Dermis blood vessel endothelial cell (primary cell): Measurements from ENCODE around the gene HS6ST2. TPM values are rescaled to one million over a fixed set of nuclear protein-coding genes. Genes with fewer than 3 reads are reported as not detected.
A peak's percentile ranks its signal among the peaks of the same experiment; 100 is the strongest.

Experiments
- DNase-seq: peaks from one replicate; pipeline ENCODE4 v3.0.0; 2010
- total RNA-seq: library from RNA; depleted of rRNA; stranded (reverse); fragments of >200 nt; gene quantifications from 2 replicates; pipeline ENCODE4 v1.2.3, GENCODE V29; 2014

Gene HS6ST2
- total RNA-seq, 1 donor from 2014 or later: under 0.01 TPM

DNA sequence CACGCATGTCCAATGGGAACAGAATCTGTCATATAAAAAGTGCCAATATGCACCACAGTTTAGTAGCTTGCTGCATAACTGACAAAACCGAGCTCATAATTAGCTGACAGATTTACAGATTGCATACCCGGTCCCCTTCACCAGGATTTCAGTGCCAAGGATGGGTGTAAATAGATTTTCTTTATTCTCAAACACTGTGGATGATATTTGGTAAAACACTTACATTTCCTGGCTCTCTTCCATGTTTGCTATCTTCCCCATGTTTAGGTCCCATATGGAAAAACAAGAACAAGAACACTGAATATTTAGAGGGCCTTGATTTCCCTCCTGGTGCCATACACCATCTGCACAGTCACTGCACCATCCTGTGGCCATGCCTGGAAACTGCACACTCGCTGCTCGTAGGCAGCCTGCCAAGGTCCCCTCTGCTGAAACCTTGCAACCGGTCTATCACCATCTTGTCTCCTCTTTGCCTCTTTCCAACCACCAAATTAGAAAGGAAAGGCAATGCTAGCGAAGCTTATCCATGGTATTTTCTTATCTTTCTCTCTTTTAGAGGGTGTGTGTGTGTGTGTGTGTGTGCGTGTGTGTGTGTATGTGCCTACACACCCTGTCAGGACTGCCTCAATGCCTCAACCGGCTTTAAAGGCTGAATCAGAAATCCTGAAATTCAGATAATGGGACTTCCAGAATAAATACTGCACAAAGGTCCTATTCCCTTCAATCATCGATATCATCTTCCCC is 345.4 kb downstream of the HS6ST2 start:
- peak; percentile 56 for DNase-seq

DNA sequence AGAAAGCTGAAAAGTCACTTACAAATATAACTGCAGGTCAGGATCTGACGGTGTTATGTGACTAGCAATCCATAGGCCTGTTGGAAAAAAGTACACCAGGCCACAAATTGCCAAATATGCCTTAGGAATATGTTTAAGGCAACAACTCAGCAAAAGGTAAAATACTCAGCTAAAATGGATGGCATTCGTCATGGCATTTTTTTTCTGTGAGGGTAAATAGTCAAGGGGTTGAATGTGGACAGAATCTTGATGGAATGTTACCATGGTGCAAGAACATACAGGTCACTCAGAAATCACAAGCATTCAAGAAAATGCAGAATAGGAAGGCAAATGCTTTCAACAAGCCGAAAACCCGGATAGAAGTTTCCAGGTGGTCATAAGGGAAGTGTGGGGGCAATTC is 347.9 kb downstream of the HS6ST2 start:
- DNase-seq: no peak

- no peak for DNase-seq
Measured at GRCh38 chrX:132609362-132609848, 349.0 kb downstream of the HS6ST2 start.

GRCh38 chrX:132603700-132604286 is 354.6 kb downstream of the HS6ST2 start:
- no peak for DNase-seq

DNA sequence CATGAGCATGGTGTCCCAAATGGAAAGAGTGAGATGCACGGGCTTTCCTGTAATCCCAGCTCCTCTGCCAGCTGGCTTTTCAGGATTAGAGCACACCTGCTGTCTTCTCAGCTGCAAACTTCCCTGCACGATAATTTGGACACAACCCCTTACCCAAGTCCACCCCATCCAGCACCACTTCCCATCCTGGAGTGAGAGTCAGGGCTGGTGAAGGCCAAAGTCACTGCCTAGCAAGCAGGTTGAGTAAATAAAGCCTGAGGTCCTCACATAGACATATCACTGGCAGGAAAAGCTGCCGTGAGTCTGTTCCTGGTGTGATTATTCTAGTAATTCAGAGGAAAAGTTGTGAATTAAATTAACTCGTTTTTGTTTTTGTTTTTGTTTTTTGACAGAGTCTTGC is 355.7 kb downstream of the HS6ST2 start:
- DNase-seq: no peak

- DNase-seq: no peak
Measured at GRCh38 chrX:132594999-132595398, 363.4 kb downstream of the HS6ST2 start.

DNA sequence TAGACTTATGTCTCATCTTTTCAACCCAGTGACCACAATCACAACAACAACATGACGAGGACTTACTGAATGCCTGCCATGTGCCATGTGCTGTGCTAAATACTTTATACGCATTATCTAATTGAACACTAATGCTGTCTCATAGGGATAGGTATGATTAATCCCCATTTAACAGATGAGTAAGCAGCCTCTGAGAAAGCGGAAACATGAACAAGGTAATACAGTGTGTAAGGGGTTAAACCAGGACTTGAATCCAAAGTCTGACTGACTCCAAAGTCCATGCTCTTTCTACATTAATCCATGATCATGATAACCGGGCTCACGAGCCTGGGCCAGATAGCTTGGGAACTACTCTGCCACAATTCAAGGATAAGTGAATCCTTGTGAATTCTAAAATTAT is 364.3 kb downstream of the HS6ST2 start:
- no peak for DNase-seq

DNA sequence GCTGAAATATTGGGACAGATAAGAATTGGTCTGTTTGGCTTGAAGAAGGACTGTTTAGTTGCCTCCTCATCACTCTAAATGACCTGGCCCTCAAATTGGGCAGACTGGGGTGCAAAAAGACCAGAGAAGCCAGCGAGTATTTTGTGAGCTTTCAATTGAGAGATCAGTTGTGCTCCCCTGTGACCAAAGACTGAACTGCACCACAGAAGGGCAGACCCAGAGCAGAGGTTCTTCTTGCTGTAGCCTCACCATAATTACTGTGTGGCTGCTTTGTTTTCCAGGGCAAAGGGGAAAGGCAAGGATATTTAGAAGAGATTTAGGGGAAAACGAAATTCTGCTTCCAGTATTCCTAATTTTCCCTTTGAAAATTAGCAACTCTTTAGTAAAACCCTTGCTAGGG is 365.5 kb downstream of the HS6ST2 start:
- peak; percentile 32 for DNase-seq

- DNase-seq: peak; percentile 53
Measured at GRCh38 chrX:132591719-132592275, 366.6 kb downstream of the HS6ST2 start.

- DNase-seq: no peak
Measured at GRCh38 chrX:132590350-132591026, 367.9 kb downstream of the HS6ST2 start.

GRCh38 chrX:132584936-132585335 is 373.5 kb downstream of the HS6ST2 start:
- no peak for DNase-seq

GRCh38 chrX:132576939-132577338 is 381.5 kb downstream of the HS6ST2 start:
- DNase-seq: no peak

Other genes starting within 250 kb of the HS6ST2 start
- not detected in 2 replicates for gene USP26, start 138.5 kb upstream of the HS6ST2 start, total RNA-seq